HEK293 (cell line): ENCODE results near the gene PON1.

ENCODE experiments used
- BCL11A ChIP-seq: fragments of 450-650 bp; formaldehyde crosslinking; IDR thresholded peaks from 2 replicates; pipeline ENCODE4 v1.5.1; 2016; ENCODE audit warnings: low read depth, missing biosample characterization, missing genetic modification characterization
- CTCF ChIP-seq: fragments of 450-650 bp; formaldehyde crosslinking; IDR thresholded peaks from 2 replicates; pipeline ENCODE4 v1.5.1; 2016; ENCODE audit warnings: missing biosample characterization, missing genetic modification characterization
- FEZF1 ChIP-seq: fragments of 450-650 bp; formaldehyde crosslinking; IDR thresholded peaks from 2 replicates; pipeline ENCODE4 v1.5.1; 2016; ENCODE audit warnings: missing biosample characterization, missing genetic modification characterization
- HOXA7 ChIP-seq: sonication (generic); formaldehyde crosslinking; IDR thresholded peaks from 2 replicates; pipeline ENCODE4 v1.8.1; 2022; ENCODE audit warnings: missing genetic modification reagents, borderline replicate concordance
- RBAK ChIP-seq: fragments of 450-650 bp; formaldehyde crosslinking; IDR thresholded peaks from 2 replicates; pipeline ENCODE4 v1.5.1; 2016; ENCODE audit warnings: missing biosample characterization, missing genetic modification characterization
- REST ChIP-seq: fragments of 450-650 bp; formaldehyde crosslinking; IDR thresholded peaks from 2 replicates; pipeline ENCODE4 v1.5.1; 2016; ENCODE audit warnings: missing biosample characterization, missing genetic modification characterization
- YY1 ChIP-seq: fragments of 450-650 bp; formaldehyde crosslinking; IDR thresholded peaks from 2 replicates; pipeline ENCODE4 v1.5.1; 2018; ENCODE audit warnings: missing biosample characterization, missing genetic modification characterization
- ZNF174 ChIP-seq: fragments of 450-650 bp; formaldehyde crosslinking; IDR thresholded peaks from 2 replicates; pipeline ENCODE4 v1.5.0; 2017; ENCODE audit warnings: missing biosample characterization, mild to moderate bottlenecking, missing genetic modification characterization
- ZNF274 ChIP-seq, 2 experiments: fragments of 200-500 bp in 1 of 2; fragments of 450-650 bp in 1 of 2; sonication (Bioruptor generic) in 1 of 2; formaldehyde crosslinking in 1 of 2; IDR thresholded peaks; 2 replicates each; pipeline versions ENCODE4 v1.5.1 to v1.6.1; 2014 to 2016; ENCODE audit warnings: borderline replicate concordance in 1 of 2, inconsistent platforms in 1 of 2, low read length in 1 of 2, missing biosample characterization in 1 of 2, missing genetic modification characterization in 1 of 2
- ZNF488 ChIP-seq: fragments of 450-650 bp; formaldehyde crosslinking; IDR thresholded peaks from 2 replicates; pipeline ENCODE4 v1.5.1; 2016; ENCODE audit warnings: missing biosample characterization, missing genetic modification characterization
- ZNF561 ChIP-seq: fragments of 450-650 bp; IDR thresholded peaks from 2 replicates; pipeline ENCODE4 v1.5.1; 2018; ENCODE audit warnings: missing biosample characterization, missing genetic modification characterization, borderline replicate concordance
- ZNF658 ChIP-seq: fragments of 450-650 bp; formaldehyde crosslinking; IDR thresholded peaks from 2 replicates; pipeline ENCODE4; 2016; ENCODE audit warnings: missing biosample characterization, missing genetic modification characterization
- ZSCAN30 ChIP-seq: fragments of 450-650 bp; IDR thresholded peaks from 2 replicates; pipeline ENCODE4 v1.5.1; 2018; ENCODE audit warnings: missing biosample characterization, mild to moderate bottlenecking, missing genetic modification characterization, moderate library complexity

- no peak for TF ChIP-seq YY1 (tag by site-specific recombination)
- no peak for TF ChIP-seq ZSCAN30 (tag by site-specific recombination)
- no peak for TF ChIP-seq CTCF
- TF ChIP-seq ZNF658 = no peak
- TF ChIP-seq ZNF561 (tag by site-specific recombination) = no peak
- no peak for TF ChIP-seq ZNF274 (IDR thresholded peaks at IDR 0.05; ENCODE audit: low read length)
- no peak for TF ChIP-seq ZNF274 (tag by site-specific recombination; IDR thresholded peaks at IDR 0.05; ENCODE audit: borderline replicate concordance)
- no peak for TF ChIP-seq ZNF174
- TF ChIP-seq ZNF488 = no peak
- TF ChIP-seq REST (tag by site-specific recombination) = no peak
- TF ChIP-seq RBAK = no peak
- TF ChIP-seq FEZF1 (tag by site-specific recombination) = no peak
- TF ChIP-seq BCL11A (tag by site-specific recombination) = no peak
- no peak for TF ChIP-seq HOXA7 (CRISPR knock-in tag)
These were observed 16.2 kb upstream of the PON1 start for GRCh38 chr7:95340491-95340890.
